Measurements from ENCODE around the gene SLC2A5.
A peak's percentile ranks its signal among the peaks of the same experiment; 100 is the strongest.

The SLC2A5 gene

GRCh38 chr1:9105336-9105867 is 36.0 kb upstream of the SLC2A5 start:
- no peak for TF ChIP-seq CTCF (IDR thresholded peaks at IDR 0.05; ENCODE audit: low read depth, low read length, missing control alignments)
- Histone ChIP-seq H3K36me3 (replicated peaks) (peaks cover 9% of the 10 kb centered on the region), H3K4me3 (ENCODE audit: low read depth, low read length) (no peak overlapping the region), H3K27me3 (replicated peaks) (no peaks in the 10 kb centered on the region), H3K27ac (no peak overlapping the region)
- no peak for DNase-seq
- in situ Hi-C loops (cut with HindIII; ENCODE audit: low pct_ligation_motif_present, low sequenced_read_pairs): no loop called here

DNA sequence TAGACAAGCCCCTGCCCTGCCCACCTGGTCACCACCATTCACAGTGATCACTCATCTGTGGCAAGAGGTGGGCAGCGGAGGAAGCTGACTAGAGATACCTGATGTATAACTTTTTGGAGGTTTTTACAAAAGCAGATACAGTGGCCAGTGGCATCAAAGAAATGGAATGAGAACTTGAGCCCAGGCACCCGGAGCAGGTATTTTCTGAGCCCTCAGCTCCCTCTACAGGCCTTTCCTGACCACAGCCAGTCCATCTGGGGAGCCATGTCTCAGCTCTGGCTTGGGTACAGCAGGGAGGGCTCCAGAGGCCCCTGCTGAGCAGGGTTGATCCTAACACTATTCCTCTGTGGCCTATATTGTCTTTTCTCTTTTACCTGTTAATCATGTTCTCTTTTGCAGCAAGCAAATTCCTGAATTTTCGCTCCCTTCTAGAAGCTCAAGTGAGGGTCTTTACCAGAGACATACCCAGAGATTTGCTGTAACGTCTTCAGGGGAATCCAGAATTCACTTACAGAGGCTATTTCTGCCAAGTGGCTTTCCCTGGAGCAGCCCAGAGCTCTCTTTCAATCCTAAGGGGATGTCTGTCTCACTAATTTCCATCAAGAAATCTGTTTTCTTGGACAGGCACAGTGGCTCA is 32.2 kb upstream of the SLC2A5 start:
- peak; percentile 89 for TF ChIP-seq CTCF (IDR thresholded peaks at IDR 0.05; ENCODE audit: low read depth, low read length, missing control alignments)
- in situ Hi-C loops (cut with HindIII; ENCODE audit: low pct_ligation_motif_present, low sequenced_read_pairs): no loop called here

GRCh38 chr1:9100471-9101043 is 31.1 kb upstream of the SLC2A5 start:
- no peak overlapping the region for H3K4me3 ChIP-seq (ENCODE audit: low read depth, low read length)
- in situ Hi-C loops (cut with HindIII; ENCODE audit: low pct_ligation_motif_present, low sequenced_read_pairs): no loop called here
- no peaks in the 10 kb centered on the region for H3K27me3 ChIP-seq (replicated peaks)
- TF ChIP-seq CTCF (IDR thresholded peaks at IDR 0.05; ENCODE audit: low read depth, low read length, missing control alignments): no peak
- peak; percentile 49 for DNase-seq
- H3K27ac ChIP-seq: no peak overlapping the region
- H3K36me3 ChIP-seq (replicated peaks): peaks cover 9% of the 10 kb centered on the region

More for the DNA sequence above, 32.2 kb upstream of the SLC2A5 start:
- no peaks in the 10 kb centered on the region for H3K27me3 ChIP-seq (replicated peaks)
- no peak overlapping the region for H3K4me3 ChIP-seq (ENCODE audit: low read depth, low read length)
- H3K27ac ChIP-seq: no peak overlapping the region
- H3K36me3 ChIP-seq (replicated peaks): peaks cover 9% of the 10 kb centered on the region
- DNase-seq: peak; percentile 63

DNA sequence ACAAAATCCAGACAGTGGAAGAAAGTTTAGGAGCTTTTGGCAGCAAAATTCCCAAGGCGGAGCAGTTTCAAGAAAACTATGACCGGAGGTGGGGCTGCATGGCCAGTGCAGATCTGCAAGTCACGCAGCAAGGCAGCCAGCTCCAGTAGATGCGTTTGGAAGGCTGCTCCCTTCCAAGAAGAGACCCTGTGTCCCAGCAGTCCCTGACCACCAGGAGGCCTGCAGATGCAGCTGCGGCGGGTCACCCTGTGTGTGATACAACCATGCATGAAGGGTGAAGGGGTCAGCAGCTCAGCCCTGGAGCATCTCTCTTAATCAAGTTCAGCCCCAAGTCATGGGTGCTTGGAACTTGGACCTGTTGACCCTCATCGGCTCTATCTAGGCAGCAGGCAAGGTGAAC is 30.1 kb upstream of the SLC2A5 start:
- no peak for DNase-seq
- TF ChIP-seq CTCF (IDR thresholded peaks at IDR 0.05; ENCODE audit: low read depth, low read length, missing control alignments): peak; percentile 44
- no peak overlapping the region for H3K4me3 ChIP-seq (ENCODE audit: low read depth, low read length)
- H3K27me3 ChIP-seq (replicated peaks): no peaks in the 10 kb centered on the region
- H3K36me3 ChIP-seq (replicated peaks): peaks cover 9% of the 10 kb centered on the region
- in situ Hi-C loops (cut with HindIII; ENCODE audit: low pct_ligation_motif_present, low sequenced_read_pairs): no loop called here
- H3K27ac ChIP-seq: no peak overlapping the region

- H3K27ac ChIP-seq: no peak overlapping the region
- DNase-seq: no peak
- H3K36me3 ChIP-seq (replicated peaks): no peaks in the 10 kb centered on the region
- no peak overlapping the region for H3K4me3 ChIP-seq (ENCODE audit: low read depth, low read length)
- in situ Hi-C loops (cut with HindIII; ENCODE audit: low pct_ligation_motif_present, low sequenced_read_pairs): no loop called here
- TF ChIP-seq CTCF (IDR thresholded peaks at IDR 0.05; ENCODE audit: low read depth, low read length, missing control alignments): no peak
- peaks cover 2% of the 10 kb centered on the region for H3K27me3 ChIP-seq (replicated peaks)
These were observed 28.7 kb upstream of the SLC2A5 start for GRCh38 chr1:9097947-9098705.

Measured in brain microvascular endothelial cell (primary cell).